A549 (cell line): ENCODE measurements around the gene PDE3A. TPM values are rescaled to one million over a fixed set of nuclear protein-coding genes. Genes with fewer than 3 reads are reported as not detected.

Source experiments
- ATAC-seq, 2 experiments: fragments of 200-7000 bp in 1 of 2; fragments of >200 bp in 1 of 2; cut with Nextera tagmentation in 1 of 2; cut with Tn5 transposase in 1 of 2; 3 replicates each; pipeline versions ENCODE4 v1.8.0 to v1.9.1; 2018 to 2020; ENCODE audit warnings: mild to moderate bottlenecking in 1 of 2, moderate library complexity in 1 of 2
- CTCF ChIA-PET: fragments of 300-600 bp; sonication (Branson Sonifier 250); formaldehyde crosslinking; extraction: SDS; loops from one replicate; lab custom pipeline; 2021; ENCODE audit warnings: antibody characterized with exemption, inconsistent platforms; lab: Yijun Ruan, JAX
- POLR2A ChIA-PET: fragments of 350-600 bp; formaldehyde crosslinking; extraction: SDS; loops from one replicate; lab custom pipeline; 2021; ENCODE audit warnings: antibody characterized with exemption, inconsistent platforms; lab: Yijun Ruan, JAX
- DNase-seq, 2 experiments: peaks; one replicate each; pipeline versions ENCODE4 v3.0.0 to v3.0.0-alpha.2; 2011 to 2016; ENCODE audit warnings: low read depth in 1 of 2, low spot score in 1 of 2
- FAIRE-seq: peaks from 2 replicates; lab custom pipeline; 2011; peaks lifted over from hg19 to GRCh38; lab: Jason Lieb, UNC
- H3K27ac ChIP-seq, 2 experiments: fragments of >200 bp; sonication (Bioruptor Twin); formaldehyde crosslinking; 3 replicates each; pipeline ENCODE4 v1.5.1; 2016 to 2017
- H3K4me1 ChIP-seq: fragments of >200 bp; sonication (Bioruptor Twin); formaldehyde crosslinking; 3 replicates; pipeline ENCODE4 v1.6.1; 2016
- H3K4me2 ChIP-seq: fragments of >200 bp; sonication (Bioruptor Twin); formaldehyde crosslinking; 3 replicates; pipeline ENCODE4 v1.6.1; 2016
- H3K4me3 ChIP-seq: fragments of >200 bp; sonication (Bioruptor Twin); formaldehyde crosslinking; 3 replicates; pipeline ENCODE4 v1.5.1; 2016
- H3K9me3 ChIP-seq: fragments of >200 bp; sonication (Bioruptor Twin); formaldehyde crosslinking; 3 replicates; pipeline ENCODE4 v1.6.1; 2016
- CBX2 ChIP-seq: fragments of 200-600 bp; sonication (generic); IDR thresholded peaks from 2 replicates; pipeline ENCODE4 v1.6.1; 2016; ENCODE audit warnings: low read depth, mild to moderate bottlenecking, borderline replicate concordance
- EHF ChIP-seq: fragments of 250-450 bp; sonication (Bioruptor Pico); IDR thresholded peaks from 2 replicates; pipeline ENCODE4 v1.5.0; 2020; ENCODE audit warnings: mild to moderate bottlenecking
- EP300 ChIP-seq, 2 experiments: fragments of >200 bp; sonication (Bioruptor Twin); formaldehyde crosslinking; IDR thresholded peaks; 2 replicates in 1 of 2; 3 replicates in 1 of 2; pipeline ENCODE4 v1.6.1; 2016 to 2017
- ESRRA ChIP-seq: fragments of 150-350 bp; IDR thresholded peaks from 2 replicates; pipeline ENCODE4 v1.6.1; 2014; ENCODE audit warnings: mild to moderate bottlenecking, low read length, borderline replicate concordance
- FOSB ChIP-seq: fragments of 250-450 bp; sonication (Bioruptor Pico); IDR thresholded peaks from 2 replicates; pipeline ENCODE4 v1.5.0; 2020; ENCODE audit warnings: mild to moderate bottlenecking, moderate library complexity
- FOSL2 ChIP-seq, 2 experiments: fragments of 450-650 bp in 1 of 2; fragments of >200 bp in 1 of 2; sonication (Bioruptor Twin) in 1 of 2; formaldehyde crosslinking; IDR thresholded peaks; 2 replicates each; pipeline versions ENCODE4 v1.5.0 to v1.6.1; 2016 to 2020; ENCODE audit warnings: mild to moderate bottlenecking in 1 of 2, moderate library complexity in 1 of 2
- FOXS1 ChIP-seq: fragments of 250-450 bp; sonication (Bioruptor Pico); IDR thresholded peaks from 2 replicates; pipeline ENCODE4 v1.5.0; 2020; ENCODE audit warnings: mild to moderate bottlenecking, moderate library complexity
- GATA3 ChIP-seq: IDR thresholded peaks from 2 replicates; pipeline ENCODE4 v1.6.1; 2012; ENCODE audit warnings: borderline replicate concordance
- HEYL ChIP-seq: fragments of 250-450 bp; sonication (Bioruptor Pico); IDR thresholded peaks from 2 replicates; pipeline ENCODE4 v1.8.0; 2021; ENCODE audit warnings: mild to moderate bottlenecking, moderate library complexity
- HOXB5 ChIP-seq: fragments of 250-450 bp; sonication (Bioruptor Pico); IDR thresholded peaks from 2 replicates; pipeline ENCODE4 v1.5.0; 2020; ENCODE audit warnings: mild to moderate bottlenecking, moderate library complexity
- JUN ChIP-seq, 2 experiments: fragments of >200 bp; sonication (Bioruptor Twin); formaldehyde crosslinking; IDR thresholded peaks; 2 replicates in 1 of 2; 3 replicates in 1 of 2; pipeline ENCODE4 v1.6.1; 2016 to 2017
- KDM5A ChIP-seq: fragments of 200-600 bp; sonication (generic); IDR thresholded peaks from 2 replicates; pipeline ENCODE4 v1.6.1; 2016; ENCODE audit warnings: antibody characterized with exemption, mild to moderate bottlenecking
- MAFK ChIP-seq: fragments of 450-650 bp; IDR thresholded peaks from 2 replicates; pipeline ENCODE4 v1.6.1; 2014; ENCODE audit not compliant: partially characterized antibody
- MAZ ChIP-seq: fragments of 150-350 bp; IDR thresholded peaks from 2 replicates; pipeline ENCODE4 v1.6.1; 2014; ENCODE audit warnings: antibody characterized with exemption, low read depth, low read length, borderline replicate concordance
- NPAS2 ChIP-seq: fragments of 250-450 bp; sonication (Bioruptor Pico); IDR thresholded peaks from 2 replicates; pipeline ENCODE4 v1.8.0; 2022; ENCODE audit warnings: mild to moderate bottlenecking, moderate library complexity, borderline replicate concordance
- POLR2A ChIP-seq: IDR thresholded peaks from 2 replicates; pipeline ENCODE4 v1.6.1; 2012; ENCODE audit warnings: mild to moderate bottlenecking, low read length
- POLR2AphosphoS2 ChIP-seq: conservative IDR thresholded peaks from 2 replicates; pipeline ENCODE4 v1.6.1; 2012; ENCODE audit warnings: low read length, improper control_type of control experiment, inconsistent platforms
- RAD21 ChIP-seq, 2 experiments: fragments of >200 bp in 1 of 2; sonication (Bioruptor Twin) in 1 of 2; formaldehyde crosslinking in 1 of 2; IDR thresholded peaks in 1 of 2; conservative IDR thresholded peaks in 1 of 2; 2 replicates in 1 of 2; 3 replicates in 1 of 2; pipeline ENCODE4 v1.6.1; 2012 to 2018; ENCODE audit warnings: inconsistent platforms in 1 of 2
- RARB ChIP-seq: fragments of 250-450 bp; sonication (Bioruptor Pico); IDR thresholded peaks from 2 replicates; pipeline ENCODE4 v1.8.0; 2021; ENCODE audit warnings: mild to moderate bottlenecking, moderate library complexity
- RFX5 ChIP-seq: fragments of 450-650 bp; IDR thresholded peaks from 2 replicates; pipeline ENCODE4 v1.7.1; 2014; ENCODE audit warnings: antibody characterized with exemption, mild to moderate bottlenecking, moderate library complexity
- RNF2 ChIP-seq: fragments of 200-600 bp; sonication (generic); IDR thresholded peaks from 2 replicates; pipeline ENCODE4 v1.6.1; 2016; ENCODE audit warnings: low read depth, mild to moderate bottlenecking, antibody characterized with exemption, moderate library complexity, borderline replicate concordance
- SMC3 ChIP-seq: fragments of >200 bp; sonication (Bioruptor Twin); formaldehyde crosslinking; IDR thresholded peaks from 3 replicates; pipeline ENCODE4 v1.6.1; 2018; ENCODE audit warnings: inconsistent platforms
- TP53 ChIP-seq: fragments of 250-450 bp; sonication (Bioruptor Pico); IDR thresholded peaks from 2 replicates; pipeline ENCODE4 v1.5.0; 2021; ENCODE audit warnings: mild to moderate bottlenecking, moderate library complexity
- ZNF302 ChIP-seq: fragments of 250-450 bp; sonication (Bioruptor Pico); IDR thresholded peaks from 2 replicates; pipeline ENCODE4 v1.9.0; 2021; ENCODE audit warnings: inconsistent platforms, mild to moderate bottlenecking, moderate library complexity
- ZSCAN20 ChIP-seq: fragments of 250-450 bp; sonication (Bioruptor Pico); IDR thresholded peaks from 2 replicates; pipeline ENCODE4 v1.8.0; 2022; ENCODE audit warnings: mild to moderate bottlenecking, moderate library complexity
- WGBS: methylation state at CpG from one replicate; pipeline ENCODE4 v1.1.6; 2017; ENCODE audit errors: missing lambda C conversion rate; 5-methylcytosine and 5-hydroxymethylcytosine counted together
- polyA plus RNA-seq, 4 experiments: library from polyadenylated mRNA; depleted of rRNA in 3 of 4; stranded (reverse); fragments of >200 nt; fragmentation: RNase III in 1 of 4; extraction: RNeasy Plus Mini Kit Qiagen cat#74134 plus additional on column Dnase treatment in 1 of 4; gene quantifications; 2 replicates in 3 of 4; 3 replicates in 1 of 4; pipeline ENCODE4 v1.2.3, GENCODE V29; 2011 to 2017
- TF ChIP-seq, protein P1 (sequence below): IDR thresholded peaks from 2 replicates; pipeline ENCODE4 v1.6.1; 2012; ENCODE audit warnings: low read depth, borderline replicate concordance
- TF ChIP-seq, protein P2 (sequence below): IDR thresholded peaks from 2 replicates; pipeline ENCODE4 v1.6.1; 2012
- TF ChIP-seq, protein P3 (sequence below): fragments of >200 bp; sonication (Bioruptor Twin); formaldehyde crosslinking; IDR thresholded peaks from 3 replicates; pipeline ENCODE4 v1.5.1; 2016
- TF ChIP-seq, protein P4 (sequence below): fragments of >200 bp; sonication (Bioruptor Twin); formaldehyde crosslinking; IDR thresholded peaks from 2 replicates; pipeline ENCODE4 v1.6.1; 2016
- TF ChIP-seq, protein P5 (sequence below): fragments of 250-450 bp; sonication (Bioruptor Pico); IDR thresholded peaks from 2 replicates; pipeline ENCODE4 v1.5.0; 2020; ENCODE audit warnings: low read depth, mild to moderate bottlenecking, moderate library complexity

The PDE3A gene
- polyA plus RNA-seq, 2 of the 4 experiments (the other 2 are of a cell fraction): 7.6 to 12.7 TPM

DNA sequence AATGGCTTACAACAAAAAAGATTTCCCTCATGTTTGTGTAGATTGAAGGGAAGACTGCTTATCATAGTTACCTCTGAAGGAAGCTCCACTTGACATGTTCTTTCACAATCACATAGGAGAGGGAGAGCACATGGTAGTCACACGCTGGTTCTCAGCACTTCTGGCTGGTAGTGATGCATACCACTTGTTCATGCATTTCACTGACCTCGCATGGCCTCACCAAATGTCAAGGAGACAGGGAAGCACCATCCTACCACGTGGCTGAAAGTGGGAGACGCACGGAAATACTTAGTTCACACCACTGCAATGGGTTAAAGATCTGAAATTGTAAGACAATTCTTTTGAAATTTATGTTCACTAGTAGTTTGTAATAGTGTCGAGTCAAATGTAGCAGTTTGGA, 74.0 kb downstream of the PDE3A start (continued):
- no peak for TF ChIP-seq RARB (CRISPR knock-in tag)
- no peak for TF ChIP-seq NPAS2

DNA sequence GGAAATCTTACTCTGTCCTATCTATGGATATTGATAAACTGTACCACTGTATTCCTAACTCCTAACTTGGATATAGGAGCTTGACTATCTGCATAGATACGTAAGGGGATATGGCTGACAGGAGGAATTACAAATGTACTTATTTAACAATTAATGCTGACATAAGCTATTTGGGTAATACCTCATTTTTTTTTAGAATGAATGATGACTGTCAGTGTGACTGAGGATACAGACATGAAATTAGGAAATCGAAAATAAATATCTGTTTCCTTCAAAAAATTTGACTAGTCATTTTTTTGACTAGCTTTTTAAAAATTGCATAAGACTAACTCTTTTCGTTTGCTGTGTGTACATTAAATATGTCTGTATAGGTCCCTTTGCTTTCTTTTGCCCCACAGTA, 74.9 kb downstream of the PDE3A start:
- ATAC-seq: no peak
- Histone ChIP-seq H3K4me3 (no peak overlapping the region), H3K4me1 (peaks cover 5% of the 10 kb centered on the region; the same call in 1 of the 3 replicates), H3K27ac (no peak overlapping the region), H3K9me3 (no peaks in the 10 kb centered on the region), H3K4me2 (no peak overlapping the region)
- no peak for TF ChIP-seq FOSB (CRISPR knock-in tag)
- TF ChIP-seq RFX5: no peak
- no peak for TF ChIP-seq KDM5A
- TF ChIP-seq RAD21 (conservative IDR thresholded peaks at IDR 0.05 in 1 of 2, IDR thresholded peaks at IDR 0.05 in 1 of 2): no peak
- no peak for TF ChIP-seq JUN (IDR thresholded peaks at IDR 0.05)
- TF ChIP-seq MAFK: peak; percentile 98
- WGBS: 61% methylated on average over 3 of the region's 3 CpGs
- ChIA-PET CTCF (no interaction called here), POLR2A (no interaction called here)
- FAIRE-seq: no peak
- no peak for DNase-seq

DNA sequence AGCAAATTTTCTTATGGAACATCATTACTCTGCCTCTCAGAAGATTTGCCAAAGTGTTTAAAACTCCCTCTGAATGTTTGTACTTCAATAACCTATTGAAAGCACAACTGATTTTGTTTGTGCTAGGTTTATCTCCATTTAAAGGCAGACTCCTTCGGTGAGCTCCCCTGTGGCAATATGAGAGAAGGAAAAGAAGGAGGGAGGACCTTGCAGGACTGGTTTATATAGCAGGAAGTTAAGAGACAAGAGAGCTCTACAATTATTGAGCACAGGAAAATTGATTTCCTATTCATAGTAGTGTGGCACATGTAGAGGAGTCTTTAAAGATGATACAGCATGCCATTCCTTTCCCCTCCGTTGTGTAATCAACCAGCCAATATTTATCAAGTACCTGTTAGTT, 75.5 kb downstream of the PDE3A start:
- TF ChIP-seq ZSCAN20 (CRISPR knock-in tag): no peak
- no peak for TF ChIP-seq ZNF302
- no peak for TF ChIP-seq NPAS2
- TF ChIP-seq, protein P1, sequence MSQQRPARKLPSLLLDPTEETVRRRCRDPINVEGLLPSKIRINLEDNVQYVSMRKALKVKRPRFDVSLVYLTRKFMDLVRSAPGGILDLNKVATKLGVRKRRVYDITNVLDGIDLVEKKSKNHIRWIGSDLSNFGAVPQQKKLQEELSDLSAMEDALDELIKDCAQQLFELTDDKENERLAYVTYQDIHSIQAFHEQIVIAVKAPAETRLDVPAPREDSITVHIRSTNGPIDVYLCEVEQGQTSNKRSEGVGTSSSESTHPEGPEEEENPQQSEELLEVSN: no peak
- no peak for TF ChIP-seq EHF (CRISPR knock-in tag)
- TF ChIP-seq HOXB5 (CRISPR knock-in tag): no peak
- no peak for TF ChIP-seq MAZ
- no peak for TF ChIP-seq JUN (IDR thresholded peaks at IDR 0.05)
- TF ChIP-seq RNF2: no peak
- no peak for TF ChIP-seq POLR2A
- TF ChIP-seq KDM5A: no peak
- no peak for TF ChIP-seq CBX2
- no peak for TF ChIP-seq SMC3
- no peak for TF ChIP-seq EP300 (IDR thresholded peaks at IDR 0.05)
- TF ChIP-seq, all 56 proteins: peak for 0
- H3K9me3 ChIP-seq: no peaks in the 10 kb centered on the region
- H3K27ac ChIP-seq: no peak overlapping the region
- ATAC-seq (no peak), DNase-seq (no peak), FAIRE-seq (no peak)
- H3K4me1 ChIP-seq: peaks cover 5% of the 10 kb centered on the region; the same call in 1 of the 3 replicates
- no peak overlapping the region for H3K4me2 ChIP-seq
- H3K4me3 ChIP-seq: no peak overlapping the region
- WGBS: 87% methylated on average over 2 of the region's 2 CpGs
- ChIA-PET POLR2A (no interaction called here), CTCF (no interaction called here)

DNA sequence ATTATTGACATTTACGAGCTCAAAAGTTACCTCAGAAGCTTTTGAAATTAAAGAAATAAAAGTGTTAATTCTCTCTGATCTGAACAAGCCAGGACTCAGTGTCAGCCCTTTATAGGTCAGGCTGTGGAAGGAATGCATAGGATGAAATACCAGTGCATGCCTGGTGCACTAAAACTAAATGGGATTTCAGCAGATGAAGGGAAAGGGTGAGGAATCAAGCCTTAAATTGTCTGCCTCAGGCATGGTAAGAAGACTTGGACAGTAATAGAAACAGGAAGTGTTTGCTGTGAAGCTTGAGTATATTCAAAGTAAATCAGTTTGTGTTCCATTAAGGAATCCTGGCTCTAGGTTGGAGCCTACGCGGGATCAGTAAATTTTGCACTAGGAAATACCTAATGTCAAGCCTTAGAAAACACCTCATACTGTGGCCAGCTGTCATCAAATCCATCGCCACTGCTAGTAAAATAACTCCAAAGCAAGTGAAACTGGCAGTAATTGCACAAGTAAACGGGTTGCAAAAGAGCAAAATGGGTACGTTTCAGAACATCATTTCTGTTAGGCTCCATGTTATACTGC, 76.3 kb downstream of the PDE3A start:
- no peak for ATAC-seq
- Histone ChIP-seq H3K4me3 (no peak overlapping the region), H3K4me1 (peaks cover 2% of the 10 kb centered on the region; the same call in 1 of the 3 replicates), H3K9me3 (no peaks in the 10 kb centered on the region), H3K4me2 (no peak overlapping the region), H3K27ac (no peak overlapping the region)
- CTCF ChIA-PET: no interaction called here
- no peak for FAIRE-seq
- POLR2A ChIA-PET: no interaction called here
- 82% methylated on average over 6 of the region's 6 CpGs for WGBS
- TF ChIP-seq, protein P2, sequence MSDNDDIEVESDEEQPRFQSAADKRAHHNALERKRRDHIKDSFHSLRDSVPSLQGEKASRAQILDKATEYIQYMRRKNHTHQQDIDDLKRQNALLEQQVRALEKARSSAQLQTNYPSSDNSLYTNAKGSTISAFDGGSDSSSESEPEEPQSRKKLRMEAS: no peak
- TF ChIP-seq, protein P3, sequence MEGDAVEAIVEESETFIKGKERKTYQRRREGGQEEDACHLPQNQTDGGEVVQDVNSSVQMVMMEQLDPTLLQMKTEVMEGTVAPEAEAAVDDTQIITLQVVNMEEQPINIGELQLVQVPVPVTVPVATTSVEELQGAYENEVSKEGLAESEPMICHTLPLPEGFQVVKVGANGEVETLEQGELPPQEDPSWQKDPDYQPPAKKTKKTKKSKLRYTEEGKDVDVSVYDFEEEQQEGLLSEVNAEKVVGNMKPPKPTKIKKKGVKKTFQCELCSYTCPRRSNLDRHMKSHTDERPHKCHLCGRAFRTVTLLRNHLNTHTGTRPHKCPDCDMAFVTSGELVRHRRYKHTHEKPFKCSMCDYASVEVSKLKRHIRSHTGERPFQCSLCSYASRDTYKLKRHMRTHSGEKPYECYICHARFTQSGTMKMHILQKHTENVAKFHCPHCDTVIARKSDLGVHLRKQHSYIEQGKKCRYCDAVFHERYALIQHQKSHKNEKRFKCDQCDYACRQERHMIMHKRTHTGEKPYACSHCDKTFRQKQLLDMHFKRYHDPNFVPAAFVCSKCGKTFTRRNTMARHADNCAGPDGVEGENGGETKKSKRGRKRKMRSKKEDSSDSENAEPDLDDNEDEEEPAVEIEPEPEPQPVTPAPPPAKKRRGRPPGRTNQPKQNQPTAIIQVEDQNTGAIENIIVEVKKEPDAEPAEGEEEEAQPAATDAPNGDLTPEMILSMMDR: no peak
- TF ChIP-seq JUN (IDR thresholded peaks at IDR 0.05) (no peak), FOSL2 (IDR thresholded peaks at IDR 0.05) (no peak), FOSL2 (CRISPR knock-in tag; IDR thresholded peaks at IDR 0.05) (no peak), TP53 (no peak), FOXS1 (no peak), POLR2AphosphoS2 (no peak), GATA3 (no peak), RNF2 (no peak), ESRRA (no peak), HEYL (no peak)
- TF ChIP-seq, protein P4, sequence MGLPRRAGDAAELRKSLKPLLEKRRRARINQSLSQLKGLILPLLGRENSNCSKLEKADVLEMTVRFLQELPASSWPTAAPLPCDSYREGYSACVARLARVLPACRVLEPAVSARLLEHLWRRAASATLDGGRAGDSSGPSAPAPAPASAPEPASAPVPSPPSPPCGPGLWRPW: no peak
- TF ChIP-seq, protein P1: no peak
- TF ChIP-seq, protein P5, sequence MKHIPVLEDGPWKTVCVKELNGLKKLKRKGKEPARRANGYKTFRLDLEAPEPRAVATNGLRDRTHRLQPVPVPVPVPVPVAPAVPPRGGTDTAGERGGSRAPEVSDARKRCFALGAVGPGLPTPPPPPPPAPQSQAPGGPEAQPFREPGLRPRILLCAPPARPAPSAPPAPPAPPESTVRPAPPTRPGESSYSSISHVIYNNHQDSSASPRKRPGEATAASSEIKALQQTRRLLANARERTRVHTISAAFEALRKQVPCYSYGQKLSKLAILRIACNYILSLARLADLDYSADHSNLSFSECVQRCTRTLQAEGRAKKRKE: no peak
- DNase-seq: no peak
